ENCODE data around the gene NFXL1.

DNA sequence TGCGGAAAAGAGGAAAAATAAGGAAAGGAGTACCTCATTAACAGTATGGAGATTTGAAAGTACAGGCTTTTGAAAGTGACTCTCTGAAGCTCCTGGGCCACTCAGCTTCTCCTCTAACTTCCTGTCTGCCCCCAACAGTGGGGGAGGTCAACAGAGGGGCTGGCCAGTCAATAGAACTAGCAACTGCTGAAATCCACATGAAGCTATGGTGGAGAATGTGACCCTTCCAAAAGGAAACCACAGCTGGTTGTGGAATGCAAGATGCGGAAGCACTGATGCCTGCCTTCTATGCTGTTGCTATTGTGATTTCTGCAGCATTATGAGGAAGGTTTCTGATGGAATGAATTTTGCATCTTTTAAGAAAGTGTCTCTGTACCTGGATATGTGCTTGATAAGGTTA, 78.9 kb downstream of the NFXL1 start:
- TF ChIP-seq POLR2AphosphoS5 (IDR thresholded peaks at IDR 0.05; ENCODE audit: low read depth, low read length) (no peak), TAF1 (IDR thresholded peaks at IDR 0.05; ENCODE audit: borderline replicate concordance, insufficient read depth, low read length) (no peak)

Measured in PFSK-1 (cell line).